Stomach smooth muscle (tissue), 2 donors: ENCODE data around the gene UBL5.
"Not testable (repeated sequence)": the region's sequence is repeated elsewhere in the genome, so short reads cannot be mapped to it uniquely, and the experiment has no call there.

Experiments
- H3K27ac ChIP-seq: one replicate; pipeline ENCODE4 v1.7.0; 2013; ENCODE audit warnings: mild to moderate bottlenecking, low read length, inconsistent platforms
- H3K27me3 ChIP-seq, 2 donors: one replicate each; pipeline ENCODE4 v1.7.0; 2013; ENCODE audit warnings: low read length in 2 of 2; ENCODE audit not compliant: insufficient read depth in 2 of 2, control insufficient read depth in 1 of 2
- H3K36me3 ChIP-seq, 2 donors: one replicate each; pipeline ENCODE4 v1.7.0; 2013; ENCODE audit warnings: low read length in 2 of 2; ENCODE audit not compliant: control insufficient read depth in 2 of 2, insufficient read depth in 2 of 2
- H3K4me1 ChIP-seq: one replicate; pipeline ENCODE4 v1.7.0; 2013; ENCODE audit warnings: low read length; ENCODE audit not compliant: control insufficient read depth, insufficient read depth
- H3K4me3 ChIP-seq, 2 donors: one replicate each; pipeline ENCODE4 v1.7.0; 2013; ENCODE audit warnings: low read length in 2 of 2
- H3K9ac ChIP-seq, 2 donors: one replicate each; pipeline ENCODE4 v1.7.0; 2013; ENCODE audit warnings: low read length in 2 of 2, mild to moderate bottlenecking in 1 of 2
- H3K9me3 ChIP-seq, 2 donors: one replicate each; pipeline ENCODE4 v1.7.0; 2013; ENCODE audit warnings: low read length in 2 of 2; ENCODE audit not compliant: control insufficient read depth in 2 of 2
- donor health status: healthy.
- donor health status: Pancreatic carcinoma.

Gene UBL5

GRCh38 chr19:9838324-9838723, 10.6 kb downstream of the UBL5 start:
- H3K9me3 ChIP-seq = no peaks in the 10 kb centered on the region
- H3K9ac ChIP-seq = no peak overlapping the region
- no peaks in the 10 kb centered on the region for H3K27me3 ChIP-seq
- H3K36me3 ChIP-seq = peaks cover 24 to 40% of the 10 kb centered on the region in 2 donors
- no peak overlapping the region for H3K4me3 ChIP-seq
- H3K27ac ChIP-seq = no peak overlapping the region
- peaks cover 17% of the 10 kb centered on the region for H3K4me1 ChIP-seq

- Histone ChIP-seq H3K4me1 (peaks cover 16% of the 10 kb centered on the region), H3K36me3 (peaks cover 29 to 47% of the 10 kb centered on the region in 2 donors), H3K9me3 (no peaks in the 10 kb centered on the region), H3K9ac (no peak overlapping the region), H3K27ac (no peak overlapping the region), H3K27me3 (no peaks in the 10 kb centered on the region), H3K4me3 (no peak overlapping the region)
Measured at GRCh38 chr19:9839415-9839814, 11.7 kb downstream of the UBL5 start.

- Histone ChIP-seq H3K36me3 (peaks cover 32 to 63% of the 10 kb centered on the region in 2 donors), H3K27me3 (no peaks in the 10 kb centered on the region), H3K4me3 (no peak overlapping the region), H3K4me1 (peaks cover 7% of the 10 kb centered on the region), H3K9ac (no peak overlapping the region), H3K27ac (no peak overlapping the region), H3K9me3 (no peaks in the 10 kb centered on the region)
Measured at GRCh38 chr19:9842834-9843625, 15.3 kb downstream of the UBL5 start.

GRCh38 chr19:9843626-9844273, 16.0 kb downstream of the UBL5 start:
- H3K9ac ChIP-seq, H3K9me3 ChIP-seq, H3K27me3 ChIP-seq, H3K27ac ChIP-seq, H3K4me1 ChIP-seq, H3K4me3 ChIP-seq: not testable (repeated sequence)
- peaks cover 32 to 57% of the 10 kb centered on the region in 2 donors for H3K36me3 ChIP-seq

GRCh38 chr19:9847087-9847671, 19.5 kb downstream of the UBL5 start:
- H3K27ac ChIP-seq = no peak overlapping the region
- no peak overlapping the region for H3K4me3 ChIP-seq
- H3K9ac ChIP-seq = no peak overlapping the region
- no peaks in the 10 kb centered on the region for H3K27me3 ChIP-seq
- peaks cover 7% of the 10 kb centered on the region for H3K4me1 ChIP-seq
- H3K36me3 ChIP-seq = peaks cover 21 to 42% of the 10 kb centered on the region in 2 donors
- H3K9me3 ChIP-seq = no peaks in the 10 kb centered on the region

- Histone ChIP-seq H3K9ac (no peak overlapping the region), H3K36me3 (peaks cover 17 to 34% of the 10 kb centered on the region in 2 donors), H3K27me3 (no peaks in the 10 kb centered on the region), H3K4me3 (no peak overlapping the region), H3K9me3 (no peaks in the 10 kb centered on the region), H3K27ac (no peak overlapping the region), H3K4me1 (peaks cover 7% of the 10 kb centered on the region)
Measured at GRCh38 chr19:9848060-9848459, 20.3 kb downstream of the UBL5 start.

GRCh38 chr19:9848762-9849161, 21.0 kb downstream of the UBL5 start:
- Histone ChIP-seq H3K27ac (no peak overlapping the region), H3K27me3 (no peaks in the 10 kb centered on the region), H3K36me3 (peaks cover 13 to 29% of the 10 kb centered on the region in 2 donors), H3K9ac (no peak overlapping the region), H3K9me3 (no peaks in the 10 kb centered on the region), H3K4me3 (no peak overlapping the region), H3K4me1 (peaks cover 7% of the 10 kb centered on the region)

- Histone ChIP-seq H3K36me3 (peaks cover 10 to 21% of the 10 kb centered on the region in 2 donors), H3K4me1 (peaks cover 7% of the 10 kb centered on the region), H3K4me3 (no peak overlapping the region), H3K27ac (no peak overlapping the region), H3K27me3 (no peaks in the 10 kb centered on the region), H3K9me3 (no peaks in the 10 kb centered on the region), H3K9ac (no peak overlapping the region)
Measured at GRCh38 chr19:9849791-9850190, 22.1 kb downstream of the UBL5 start.

GRCh38 chr19:9850235-9850959, 22.7 kb downstream of the UBL5 start:
- Histone ChIP-seq H3K9ac (no peak overlapping the region), H3K4me1 (peaks cover 7% of the 10 kb centered on the region), H3K36me3 (peaks cover 10 to 19% of the 10 kb centered on the region in 2 donors), H3K27me3 (no peaks in the 10 kb centered on the region), H3K27ac (no peak overlapping the region), H3K4me3 (no peak overlapping the region), H3K9me3 (no peaks in the 10 kb centered on the region)

GRCh38 chr19:9854282-9854846, 26.6 kb downstream of the UBL5 start:
- Histone ChIP-seq H3K9me3 (no peaks in the 10 kb centered on the region), H3K4me1 (no peaks in the 10 kb centered on the region), H3K4me3 (no peak overlapping the region), H3K27ac (no peak overlapping the region), H3K27me3 (no peaks in the 10 kb centered on the region), H3K36me3 (peaks cover 4 to 5% of the 10 kb centered on the region in 2 donors), H3K9ac (no peak overlapping the region)
